BE2C (cell line): ENCODE results near the gene POLR1A.
A peak's percentile ranks its signal among the peaks of the same experiment; 100 is the strongest.

ENCODE experiments used
- DNase-seq: peaks from one replicate; pipeline ENCODE4 v3.0.0-alpha.2; 2020
- H3K27me3 ChIP-seq: fragments of 250-450 bp; sonication (Bioruptor Pico); 2 replicates; pipeline ENCODE4 v1.5.1; 2020; ENCODE audit warnings: mild to moderate bottlenecking
- H3K36me3 ChIP-seq: fragments of 250-450 bp; sonication (Bioruptor Pico); 2 replicates; pipeline ENCODE4 v1.5.1; 2020; ENCODE audit warnings: mild to moderate bottlenecking
- H3K4me1 ChIP-seq: fragments of 250-450 bp; sonication (Bioruptor Pico); 2 replicates; pipeline ENCODE4 v1.5.1; 2020
- H3K4me3 ChIP-seq: 2 replicates; pipeline ENCODE4 v1.5.1; 2011; ENCODE audit warnings: low read depth, low read length
- H3K9me3 ChIP-seq: fragments of 250-450 bp; sonication (Bioruptor Pico); 2 replicates; pipeline ENCODE4 v1.5.1; 2020
- TF ChIP-seq, protein P1 (sequence below): IDR thresholded peaks from 2 replicates; pipeline ENCODE4 v1.5.1; 2012; ENCODE audit warnings: mild to moderate bottlenecking, low read depth, low read length

POLR1A gene

GRCh38 chr2:86021396-86022378 is 84.0 kb downstream of the POLR1A start:
- Histone ChIP-seq H3K4me1 (no peaks in the 10 kb centered on the region), H3K27me3 (no peaks in the 10 kb centered on the region), H3K4me3 (no peak overlapping the region), H3K9me3 (no peaks in the 10 kb centered on the region), H3K36me3 (peaks cover 8% of the 10 kb centered on the region)
- TF ChIP-seq, protein P1, sequence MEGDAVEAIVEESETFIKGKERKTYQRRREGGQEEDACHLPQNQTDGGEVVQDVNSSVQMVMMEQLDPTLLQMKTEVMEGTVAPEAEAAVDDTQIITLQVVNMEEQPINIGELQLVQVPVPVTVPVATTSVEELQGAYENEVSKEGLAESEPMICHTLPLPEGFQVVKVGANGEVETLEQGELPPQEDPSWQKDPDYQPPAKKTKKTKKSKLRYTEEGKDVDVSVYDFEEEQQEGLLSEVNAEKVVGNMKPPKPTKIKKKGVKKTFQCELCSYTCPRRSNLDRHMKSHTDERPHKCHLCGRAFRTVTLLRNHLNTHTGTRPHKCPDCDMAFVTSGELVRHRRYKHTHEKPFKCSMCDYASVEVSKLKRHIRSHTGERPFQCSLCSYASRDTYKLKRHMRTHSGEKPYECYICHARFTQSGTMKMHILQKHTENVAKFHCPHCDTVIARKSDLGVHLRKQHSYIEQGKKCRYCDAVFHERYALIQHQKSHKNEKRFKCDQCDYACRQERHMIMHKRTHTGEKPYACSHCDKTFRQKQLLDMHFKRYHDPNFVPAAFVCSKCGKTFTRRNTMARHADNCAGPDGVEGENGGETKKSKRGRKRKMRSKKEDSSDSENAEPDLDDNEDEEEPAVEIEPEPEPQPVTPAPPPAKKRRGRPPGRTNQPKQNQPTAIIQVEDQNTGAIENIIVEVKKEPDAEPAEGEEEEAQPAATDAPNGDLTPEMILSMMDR: no peak
- no peak for DNase-seq

- DNase-seq: no peak
- TF ChIP-seq, protein P1: no peak
- H3K36me3 ChIP-seq: peaks cover 8% of the 10 kb centered on the region
- H3K9me3 ChIP-seq: no peaks in the 10 kb centered on the region
- no peaks in the 10 kb centered on the region for H3K27me3 ChIP-seq
- H3K4me3 ChIP-seq: no peak overlapping the region
- no peaks in the 10 kb centered on the region for H3K4me1 ChIP-seq
Observed at GRCh38 chr2:86020984-86021383, 84.7 kb downstream of the POLR1A start.

DNA sequence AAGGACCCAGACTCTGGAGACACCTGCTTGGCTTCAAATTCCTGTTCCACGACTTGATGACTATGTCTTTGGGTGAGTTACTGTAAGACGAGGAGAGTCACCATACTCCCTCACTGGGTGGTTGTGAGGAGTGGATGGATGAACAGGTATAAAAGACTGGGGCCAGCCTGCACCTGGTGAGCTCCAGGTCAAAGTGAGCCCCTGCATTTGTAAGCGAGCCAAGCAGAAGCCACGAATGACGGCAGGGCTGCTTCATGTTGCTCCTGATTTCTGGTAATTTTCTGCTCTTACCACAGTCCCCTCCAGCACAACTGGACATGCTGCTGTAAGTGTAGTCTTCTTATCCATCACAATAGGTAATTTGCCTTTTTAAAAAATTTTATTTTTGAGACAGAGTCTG is 86.6 kb downstream of the POLR1A start:
- Histone ChIP-seq H3K4me1 (no peaks in the 10 kb centered on the region), H3K9me3 (no peaks in the 10 kb centered on the region), H3K27me3 (no peaks in the 10 kb centered on the region), H3K4me3 (no peak overlapping the region), H3K36me3 (no peaks in the 10 kb centered on the region)
- TF ChIP-seq, protein P1: no peak
- no peak for DNase-seq

DNA sequence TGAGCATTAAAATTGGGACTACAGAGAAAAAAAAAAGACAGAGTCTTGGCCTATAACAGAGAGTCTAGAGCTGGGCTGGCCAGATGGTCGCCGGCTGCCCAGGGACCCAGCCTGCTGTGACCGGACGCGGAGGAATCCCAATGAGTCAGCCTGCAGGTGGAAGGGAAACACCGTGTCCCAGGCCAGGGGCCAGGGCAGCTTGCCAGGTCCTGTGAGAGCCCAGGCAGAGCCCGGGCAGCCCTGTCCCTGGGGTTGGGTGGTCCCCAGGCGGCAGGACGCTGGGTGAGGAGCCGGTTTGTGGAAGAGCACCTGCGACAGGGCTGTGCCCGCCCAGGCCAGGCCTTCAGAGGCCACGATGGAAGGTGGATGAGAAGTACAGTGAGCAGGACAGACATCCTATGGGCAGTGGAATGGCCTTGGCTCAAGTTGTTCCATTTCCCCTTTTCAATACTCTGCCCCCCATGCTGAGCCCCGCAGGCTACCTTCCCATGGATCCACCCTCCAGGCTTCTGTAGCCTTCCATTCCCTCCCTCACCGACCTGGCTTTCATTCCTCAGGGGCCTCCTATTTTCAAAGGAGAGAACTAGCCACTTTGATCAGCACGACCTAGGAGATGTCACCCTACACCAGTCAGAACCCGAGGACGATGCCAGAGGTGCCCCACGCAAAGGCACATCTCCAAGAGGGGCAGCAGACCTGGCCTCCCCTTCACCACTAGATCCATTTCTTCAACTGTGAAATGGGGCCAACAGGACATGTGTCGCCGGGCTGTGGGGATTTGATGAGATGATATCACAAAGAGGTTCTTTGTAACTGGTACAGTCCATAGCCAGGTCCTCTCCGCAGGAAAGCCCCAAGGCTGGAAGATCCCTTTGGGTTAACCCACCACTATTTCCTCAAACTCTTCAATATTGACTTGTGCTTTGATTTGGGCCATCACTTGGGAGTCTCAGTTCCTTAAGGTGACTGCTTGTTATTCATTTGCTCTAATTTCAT is 87.5 kb downstream of the POLR1A start:
- DNase-seq: peak; percentile 18
- Histone ChIP-seq H3K4me1 (no peaks in the 10 kb centered on the region), H3K27me3 (no peaks in the 10 kb centered on the region), H3K9me3 (no peaks in the 10 kb centered on the region), H3K4me3 (no peak overlapping the region), H3K36me3 (no peaks in the 10 kb centered on the region)
- TF ChIP-seq, protein P1: no peak

GRCh38 chr2:86016581-86016980 is 89.1 kb downstream of the POLR1A start:
- TF ChIP-seq, protein P1: no peak
- no peaks in the 10 kb centered on the region for H3K4me1 ChIP-seq
- H3K4me3 ChIP-seq: no peak overlapping the region
- no peaks in the 10 kb centered on the region for H3K9me3 ChIP-seq
- DNase-seq: no peak
- no peaks in the 10 kb centered on the region for H3K27me3 ChIP-seq
- H3K36me3 ChIP-seq: no peaks in the 10 kb centered on the region
